Pancreas (tissue), 10 donors: ENCODE measurements around the gene PDE7B. TPM values are rescaled to one million over a fixed set of nuclear protein-coding genes. Genes with fewer than 3 reads are reported as not detected.

Experiments
- ATAC-seq, 4 donors: fragments of 200-7000 bp; cut with Tn5 transposase; one replicate each; pipeline versions ENCODE4 v1.8.0 to v1.9.1; 2020; ENCODE audit warnings: mild to moderate bottlenecking in 4 of 4, moderate library complexity in 4 of 4
- DNase-seq, 6 donors: peaks; one replicate each; pipeline ENCODE4 v3.0.0-alpha.2; 2020
- FAIRE-seq: peaks from 2 replicates; lab custom pipeline; 2012; peaks lifted over from hg19 to GRCh38; lab: Jason Lieb, UNC
- H3K27ac ChIP-seq, 4 donors: fragments of 200-600 bp; sonication (generic); 1 replicate in 3 of 4; 2 replicates in 1 of 4; pipeline versions ENCODE4 v1.5.0 to v1.8.0; 2020
- H3K27me3 ChIP-seq, 4 donors: fragments of 200-600 bp; one replicate each; pipeline ENCODE4 v1.8.0; 2021
- H3K36me3 ChIP-seq, 3 donors: fragments of 200-600 bp; sonication (generic) in 1 of 3; one replicate each; pipeline versions ENCODE4 v1.5.0 to v1.8.0; 2020 to 2021
- H3K4me1 ChIP-seq, 3 donors: fragments of 200-600 bp; one replicate each; pipeline ENCODE4 v1.8.0; 2021
- H3K4me3 ChIP-seq, 4 donors: fragments of 200-600 bp; sonication (generic) in 2 of 4; one replicate each; pipeline versions ENCODE4 v1.5.0 to v1.8.0; 2020 to 2021
- H3K9me3 ChIP-seq, 4 donors: fragments of 200-600 bp; one replicate each; pipeline ENCODE4 v1.8.0; 2021
- CTCF ChIP-seq, 4 donors: fragments of 200-600 bp; sonication (generic) in 3 of 4; IDR thresholded peaks; one replicate each; pipeline versions ENCODE4 v1.5.0 to v1.8.0; 2021; ENCODE audit warnings: antibody characterized with exemption in 4 of 4
- WGBS, 2 donors: extraction: QIAGEN DNeasy Blood & Tissue Kit; methylation state at CpG; one replicate each; pipeline ENCODE4 v1.1.7; 2013; 5-methylcytosine and 5-hydroxymethylcytosine counted together
- intact Hi-C, 3 donors: fragments of 100-400 bp; cut with DNase I; formaldehyde crosslinking; loops; one replicate each; pipeline versions ENCODE4 v1.11.1 to v1.14.2; 2022
- polyA plus RNA-seq, 2 donors: library from polyadenylated mRNA; stranded (reverse); fragments of 200-250 nt; gene quantifications; one replicate each; pipeline ENCODE4 v1.2.3, GENCODE V29; 2013
- total RNA-seq, 6 donors: library from RNA; stranded (reverse); fragmentation: NEBNext Ultra II Directional in 4 of 6; extraction: Animal tissue kit (Norgen Biotek cat#: 25700) in 4 of 6; gene quantifications; one replicate each; pipeline versions ENCODE4 v1.2.1 to v1.2.4, GENCODE V29; 2021 to 2023
- donor health status: healthy with polysubstance abuse.
- donor health status: DM: no; HTN: no; CAD: no; lungs with moderate emphysema.
- donor health status: DM: no; HTN: no; CAD: no.
- donor health status: control.
- donor health status: control.
- donor health status: Bipolar disorder and iron deficiency.
- donor health status: DM: yes; HTN: yes; CAD: no.
- donor health status: DM: no; HTN: no; CAD: no.
- donor health status: DM: no; HTN: no; CAD: no.
- donor health status: DM: yes; HTN: yes; CAD: no.

The PDE7B gene
- total and polyA plus RNA-seq, 8 donors: 0.38 to 1.7 (median 0.76) TPM

- intact Hi-C loops: no loop called here
- no peaks in the 10 kb centered on the region for H3K9me3 ChIP-seq
- ATAC-seq: no peak
- TF ChIP-seq CTCF (IDR thresholded peaks at IDR 0.05): no peak
- no peaks in the 10 kb centered on the region for H3K4me1 ChIP-seq
- H3K27me3 ChIP-seq: no peaks in the 10 kb centered on the region
- H3K36me3 ChIP-seq: no peaks in the 10 kb centered on the region
- WGBS, 2 donors: 86 to 91% methylated on average over 6 of the region's 6 CpGs
- no peak overlapping the region for H3K27ac ChIP-seq
- no peak for FAIRE-seq
- DNase-seq: no peak
- H3K4me3 ChIP-seq: no peak overlapping the region
These were observed 234.0 kb downstream of the PDE7B start for GRCh38 chr6:136085370-136086115.

GRCh38 chr6:136086686-136087085, 235.2 kb downstream of the PDE7B start:
- DNase-seq: no peak
- no peak for TF ChIP-seq CTCF (IDR thresholded peaks at IDR 0.05)

GRCh38 chr6:136087986-136088385, 236.5 kb downstream of the PDE7B start:
- ATAC-seq (no peak), DNase-seq (no peak), FAIRE-seq (no peak)
- no peak overlapping the region for H3K27ac ChIP-seq
- intact Hi-C loops: no loop called here
- no peaks in the 10 kb centered on the region for H3K9me3 ChIP-seq
- no peaks in the 10 kb centered on the region for H3K4me1 ChIP-seq
- no peaks in the 10 kb centered on the region for H3K36me3 ChIP-seq
- H3K27me3 ChIP-seq: no peaks in the 10 kb centered on the region
- WGBS, 2 donors: 88 to 90% methylated on average over 6 of the region's 6 CpGs
- no peak overlapping the region for H3K4me3 ChIP-seq
- TF ChIP-seq CTCF (IDR thresholded peaks at IDR 0.05): no peak

More at GRCh38 chr6:136086686-136087085, 235.2 kb downstream of the PDE7B start:
- H3K9me3 ChIP-seq: no peaks in the 10 kb centered on the region
- ATAC-seq: no peak
- no peaks in the 10 kb centered on the region for H3K36me3 ChIP-seq
- H3K27me3 ChIP-seq: no peaks in the 10 kb centered on the region
- no peak overlapping the region for H3K27ac ChIP-seq
- no peak for FAIRE-seq
- no peaks in the 10 kb centered on the region for H3K4me1 ChIP-seq
- intact Hi-C loops: no loop called here
- H3K4me3 ChIP-seq: no peak overlapping the region
- 80 to 82% methylated on average over 8 of the region's 8 CpGs for WGBS, 2 donors

- H3K9me3 ChIP-seq: no peaks in the 10 kb centered on the region
- intact Hi-C loops: no loop called here
- H3K4me1 ChIP-seq: no peaks in the 10 kb centered on the region
- H3K27me3 ChIP-seq: no peaks in the 10 kb centered on the region
- WGBS, 2 donors: 85 to 86% methylated on average over 5 of the region's 5 CpGs
- H3K4me3 ChIP-seq: no peak overlapping the region
- H3K36me3 ChIP-seq: no peaks in the 10 kb centered on the region
- no peak for TF ChIP-seq CTCF (IDR thresholded peaks at IDR 0.05)
- DNase-seq (no peak), ATAC-seq (no peak), FAIRE-seq (no peak)
- H3K27ac ChIP-seq: no peak overlapping the region
These were observed 237.2 kb downstream of the PDE7B start for GRCh38 chr6:136088693-136089092.

- no peaks in the 10 kb centered on the region for H3K27me3 ChIP-seq
- H3K36me3 ChIP-seq: no peaks in the 10 kb centered on the region
- ATAC-seq (no peak), FAIRE-seq (no peak), DNase-seq (no peak)
- intact Hi-C loops: no loop called here
- no peaks in the 10 kb centered on the region for H3K4me1 ChIP-seq
- no peak overlapping the region for H3K4me3 ChIP-seq
- H3K9me3 ChIP-seq: no peaks in the 10 kb centered on the region
- WGBS, 2 donors: 75 to 91% methylated on average over 6 of the region's 6 CpGs
- TF ChIP-seq CTCF (IDR thresholded peaks at IDR 0.05): no peak
- no peak overlapping the region for H3K27ac ChIP-seq
These were observed 238.4 kb downstream of the PDE7B start for GRCh38 chr6:136089876-136090275.
